ENCODE measurements around the gene DTNB.

The DTNB gene

DNA sequence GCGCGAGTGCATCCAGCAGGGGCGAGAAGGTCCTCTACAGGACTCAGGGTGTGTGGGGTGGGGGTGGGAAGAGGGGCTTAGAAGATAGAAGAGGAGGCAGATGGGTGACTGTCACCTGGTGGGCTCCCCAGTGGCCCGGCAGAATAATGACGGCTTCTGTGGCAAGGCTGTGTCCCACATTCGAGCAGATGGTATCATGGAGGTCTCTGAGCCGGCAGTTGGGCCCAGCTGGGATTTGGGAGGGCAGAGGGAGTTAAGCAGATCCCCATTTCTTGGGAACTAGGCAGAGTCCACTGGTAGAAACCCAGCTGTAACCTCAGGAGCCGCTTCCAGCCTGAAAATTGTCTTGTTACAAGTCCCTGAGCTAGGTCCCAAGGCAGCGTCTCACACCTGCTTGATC lies 28.4 kb upstream of the DTNB start:
- Histone ChIP-seq H3K27me3 (ENCODE audit: low read length) (no peaks in the 10 kb centered on the region), H3K9ac (ENCODE audit: low read length) (no peak overlapping the region), H2AFZ (ENCODE audit: low read depth, low read length, severe bottlenecking) (no peak overlapping the region), H3F3A (ENCODE audit: insufficient read depth) (no peaks in the 10 kb centered on the region), H3K27ac (ENCODE audit: low read depth, low read length) (no peak overlapping the region), H3K9me2 (replicated peaks; ENCODE audit: insufficient read depth, low read length) (no peaks in the 10 kb centered on the region), H4K20me1 (ENCODE audit: low read depth, low read length) (no peaks in the 10 kb centered on the region), H3K79me2 (ENCODE audit: insufficient read depth, low read length) (no peaks in the 10 kb centered on the region), H3K4me3 (ENCODE audit: insufficient read depth, low read length, poor library complexity, severe bottlenecking) (no peak overlapping the region), H3K36me3 (ENCODE audit: low read length) (no peaks in the 10 kb centered on the region), H3K4me2 (ENCODE audit: low read depth, low read length, poor library complexity, severe bottlenecking) (no peak overlapping the region), H3K9me3 (ENCODE audit: insufficient read depth, low read length) (no peaks in the 10 kb centered on the region)
- TF ChIP-seq, protein P1, sequence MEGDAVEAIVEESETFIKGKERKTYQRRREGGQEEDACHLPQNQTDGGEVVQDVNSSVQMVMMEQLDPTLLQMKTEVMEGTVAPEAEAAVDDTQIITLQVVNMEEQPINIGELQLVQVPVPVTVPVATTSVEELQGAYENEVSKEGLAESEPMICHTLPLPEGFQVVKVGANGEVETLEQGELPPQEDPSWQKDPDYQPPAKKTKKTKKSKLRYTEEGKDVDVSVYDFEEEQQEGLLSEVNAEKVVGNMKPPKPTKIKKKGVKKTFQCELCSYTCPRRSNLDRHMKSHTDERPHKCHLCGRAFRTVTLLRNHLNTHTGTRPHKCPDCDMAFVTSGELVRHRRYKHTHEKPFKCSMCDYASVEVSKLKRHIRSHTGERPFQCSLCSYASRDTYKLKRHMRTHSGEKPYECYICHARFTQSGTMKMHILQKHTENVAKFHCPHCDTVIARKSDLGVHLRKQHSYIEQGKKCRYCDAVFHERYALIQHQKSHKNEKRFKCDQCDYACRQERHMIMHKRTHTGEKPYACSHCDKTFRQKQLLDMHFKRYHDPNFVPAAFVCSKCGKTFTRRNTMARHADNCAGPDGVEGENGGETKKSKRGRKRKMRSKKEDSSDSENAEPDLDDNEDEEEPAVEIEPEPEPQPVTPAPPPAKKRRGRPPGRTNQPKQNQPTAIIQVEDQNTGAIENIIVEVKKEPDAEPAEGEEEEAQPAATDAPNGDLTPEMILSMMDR (IDR thresholded peaks at IDR 0.05; ENCODE audit: insufficient read depth, low read length, poor library complexity, severe bottlenecking): no peak
- no peak for TF ChIP-seq EZH2phosphoT487 (conservative IDR thresholded peaks at IDR 0.05; ENCODE audit: low read length)

DNA sequence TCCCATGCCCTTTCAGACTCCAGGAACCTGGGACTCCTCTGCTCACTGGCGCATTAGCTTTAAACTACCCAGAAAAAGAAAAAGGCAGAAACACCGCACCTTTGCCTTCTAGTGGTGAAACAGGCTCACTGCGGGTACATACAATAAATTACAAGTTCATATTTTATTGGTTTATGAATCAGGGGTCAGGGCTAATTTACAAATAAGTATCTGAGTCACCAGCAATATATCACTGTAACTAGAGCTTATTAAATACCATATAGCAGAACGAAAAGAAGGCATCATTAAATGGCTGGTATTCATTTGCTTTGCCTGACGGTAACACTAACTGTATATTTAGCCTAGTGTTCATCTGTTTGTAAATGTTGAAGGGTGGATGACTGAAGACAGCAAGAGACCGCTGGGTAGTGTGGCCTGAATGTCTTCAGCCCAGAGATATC lies 26.9 kb upstream of the DTNB start:
- no peaks in the 10 kb centered on the region for H3K36me3 ChIP-seq (ENCODE audit: low read length)
- no peaks in the 10 kb centered on the region for H3K79me2 ChIP-seq (ENCODE audit: insufficient read depth, low read length)
- H3K9ac ChIP-seq (ENCODE audit: low read length): no peak overlapping the region
- no peaks in the 10 kb centered on the region for H3K9me3 ChIP-seq (ENCODE audit: insufficient read depth, low read length)
- TF ChIP-seq EZH2phosphoT487 (conservative IDR thresholded peaks at IDR 0.05; ENCODE audit: low read length): no peak
- TF ChIP-seq, protein P1 (IDR thresholded peaks at IDR 0.05; ENCODE audit: insufficient read depth, low read length, poor library complexity, severe bottlenecking): peak; percentile 79
- no peak overlapping the region for H3K4me2 ChIP-seq (ENCODE audit: low read depth, low read length, poor library complexity, severe bottlenecking)
- H3F3A ChIP-seq (ENCODE audit: insufficient read depth): no peaks in the 10 kb centered on the region
- H3K4me3 ChIP-seq (ENCODE audit: insufficient read depth, low read length, poor library complexity, severe bottlenecking): no peak overlapping the region
- H3K27me3 ChIP-seq (ENCODE audit: low read length): no peaks in the 10 kb centered on the region
- H3K27ac ChIP-seq (ENCODE audit: low read depth, low read length): no peak overlapping the region
- no peak overlapping the region for H2AFZ ChIP-seq (ENCODE audit: low read depth, low read length, severe bottlenecking)
- H4K20me1 ChIP-seq (ENCODE audit: low read depth, low read length): no peaks in the 10 kb centered on the region
- no peaks in the 10 kb centered on the region for H3K9me2 ChIP-seq (replicated peaks; ENCODE audit: insufficient read depth, low read length)

GRCh38 chr2:25699216-25699615 lies 25.8 kb upstream of the DTNB start:
- Histone ChIP-seq H3F3A (ENCODE audit: insufficient read depth) (no peaks in the 10 kb centered on the region), H4K20me1 (ENCODE audit: low read depth, low read length) (no peaks in the 10 kb centered on the region), H3K4me3 (ENCODE audit: insufficient read depth, low read length, poor library complexity, severe bottlenecking) (no peak overlapping the region), H3K9ac (ENCODE audit: low read length) (no peak overlapping the region), H2AFZ (ENCODE audit: low read depth, low read length, severe bottlenecking) (no peak overlapping the region), H3K4me2 (ENCODE audit: low read depth, low read length, poor library complexity, severe bottlenecking) (no peak overlapping the region), H3K27me3 (ENCODE audit: low read length) (no peaks in the 10 kb centered on the region), H3K79me2 (ENCODE audit: insufficient read depth, low read length) (no peaks in the 10 kb centered on the region), H3K36me3 (ENCODE audit: low read length) (no peaks in the 10 kb centered on the region), H3K9me2 (replicated peaks; ENCODE audit: insufficient read depth, low read length) (no peaks in the 10 kb centered on the region), H3K27ac (ENCODE audit: low read depth, low read length) (no peak overlapping the region), H3K9me3 (ENCODE audit: insufficient read depth, low read length) (no peaks in the 10 kb centered on the region)
- TF ChIP-seq EZH2phosphoT487 (conservative IDR thresholded peaks at IDR 0.05; ENCODE audit: low read length): no peak
- TF ChIP-seq, protein P1 (IDR thresholded peaks at IDR 0.05; ENCODE audit: insufficient read depth, low read length, poor library complexity, severe bottlenecking): no peak
